HCT116 (cell line): ENCODE measurements around the gene SRGAP1. TPM values are rescaled to one million over a fixed set of nuclear protein-coding genes. Genes with fewer than 3 reads are reported as not detected.

ENCODE experiments used
- ATAC-seq: fragments of 200-7000 bp; cut with Tn5 transposase; 2 replicates; pipeline ENCODE4 v1.9.1; 2020; ENCODE audit warnings: mild to moderate bottlenecking, moderate library complexity
- BruUV-seq: library from RNA; stranded (reverse); fragments of 400-500 nt; replicated peaks from 2 replicates; lab custom pipeline; 2021; lab: Mats Ljungman, UMichigan
- CTCF ChIA-PET: fragments of 300-600 bp; sonication (Branson Sonifier 250); formaldehyde crosslinking; loops from one replicate; lab custom pipeline; 2021; ENCODE audit warnings: antibody characterized with exemption; lab: Charles Lee
- POLR2A ChIA-PET: fragments of 300-600, 350-600 bp; sonication (Branson Sonifier 250); formaldehyde crosslinking; loops from one replicate; lab custom pipeline; 2021; ENCODE audit warnings: antibody characterized with exemption; lab: Charles Lee
- RAD21 ChIA-PET, 2 experiments: fragments of 300-600 bp; sonication (Branson Sonifier 250); formaldehyde crosslinking; loops; one replicate each; lab custom pipeline; 2023; ENCODE audit warnings: low total read pairs in 2 of 2; ENCODE audit not compliant: uncharacterized antibody in 2 of 2, unreplicated experiment in 2 of 2, low non-redundant PET in 1 of 2; lab: Charles Lee
- DNase-seq: peaks from one replicate; pipeline ENCODE4 v3.0.0-alpha.2; 2010; ENCODE audit warnings: low read depth, low spot score
- H2AFZ ChIP-seq: fragments of 200-600 bp; shearing (Covaris generic), sonication (generic); 2 replicates; pipeline ENCODE4 v1.6.1; 2017; ENCODE audit warnings: low read depth, mixed run types, mixed read lengths, antibody characterized with exemption, low read length; ENCODE audit not compliant: poor library complexity, severe bottlenecking
- H3K27ac ChIP-seq: 2 replicates; pipeline ENCODE4 v1.5.1; 2012; ENCODE audit warnings: low read depth, low read length
- H3K27me3 ChIP-seq: fragments of 200-600 bp; sonication (generic); 2 replicates; pipeline ENCODE4 v1.6.1; 2016; ENCODE audit warnings: mixed run types, low read length, mixed read lengths; ENCODE audit not compliant: insufficient read depth
- H3K36me3 ChIP-seq, 2 experiments: fragments of 200-500 bp in 1 of 2; fragments of 200-600 bp in 1 of 2; sonication (Bioruptor generic) in 1 of 2; sonication (generic) in 1 of 2; 2 replicates each; pipeline versions ENCODE4 v1.5.1 to v1.6.1; 2014 to 2016; ENCODE audit warnings: low read length in 2 of 2, inconsistent platforms in 1 of 2, mixed read lengths in 1 of 2, mixed run types in 1 of 2; ENCODE audit not compliant: insufficient read depth in 2 of 2, control insufficient read depth in 1 of 2
- H3K4me1 ChIP-seq, 2 experiments: fragments of 200-600 bp in 1 of 2; sonication (generic) in 1 of 2; 2 replicates each; pipeline versions ENCODE4 v1.5.1 to v1.6.1; 2012 to 2017; ENCODE audit warnings: low read length in 2 of 2, inconsistent platforms in 1 of 2, mild to moderate bottlenecking in 1 of 2, mixed read lengths in 1 of 2, mixed run types in 1 of 2, moderate library complexity in 1 of 2; ENCODE audit not compliant: insufficient read depth in 2 of 2, control insufficient read depth in 1 of 2
- H3K4me2 ChIP-seq: fragments of 200-600 bp; sonication (generic); 2 replicates; pipeline ENCODE4 v1.6.1; 2017; ENCODE audit warnings: mixed run types, low read length, mixed read lengths
- H3K4me3 ChIP-seq, 2 experiments: fragments of 200-600 bp in 1 of 2; sonication (generic) in 1 of 2; replicated peaks in 1 of 2; 2 replicates each; pipeline ENCODE4 v1.5.1; 2011 to 2016; ENCODE audit warnings: low read length in 2 of 2, control low read depth in 1 of 2, low read depth in 1 of 2, mild to moderate bottlenecking in 1 of 2, mixed read lengths in 1 of 2, mixed run types in 1 of 2
- H3K79me2 ChIP-seq: fragments of 200-600 bp; sonication (generic); 2 replicates; pipeline ENCODE4 v1.6.1; 2017; ENCODE audit warnings: mild to moderate bottlenecking, mixed run types, low read length, moderate library complexity, mixed read lengths; ENCODE audit not compliant: insufficient read depth
- H3K9ac ChIP-seq: fragments of 200-600 bp; sonication (generic); 2 replicates; pipeline ENCODE4 v1.6.1; 2016; ENCODE audit warnings: low read length, mixed read lengths
- H3K9me2 ChIP-seq: fragments of 200-600 bp; sonication (generic), shearing (Covaris generic); 2 replicates; pipeline ENCODE4 v1.6.1; 2017; ENCODE audit warnings: mixed run types, mild to moderate bottlenecking, moderate library complexity; ENCODE audit not compliant: insufficient read depth
- H3K9me3 ChIP-seq, 2 experiments: fragments of 200-500 bp in 1 of 2; fragments of 200-600 bp in 1 of 2; sonication (Bioruptor generic) in 1 of 2; sonication (generic) in 1 of 2; 2 replicates each; pipeline ENCODE4 v1.6.1; 2014 to 2017; ENCODE audit warnings: low read length in 2 of 2, mixed read lengths in 2 of 2, inconsistent platforms in 1 of 2, low read depth in 1 of 2, mild to moderate bottlenecking in 1 of 2, mixed run types in 1 of 2, moderate library complexity in 1 of 2; ENCODE audit not compliant: control insufficient read depth in 1 of 2, insufficient read depth in 1 of 2
- H4K20me1 ChIP-seq: fragments of 200-600 bp; sonication (generic), shearing (Covaris generic); 2 replicates; pipeline ENCODE4 v1.6.1; 2017; ENCODE audit warnings: mixed run types, mild to moderate bottlenecking, moderate library complexity; ENCODE audit not compliant: insufficient read depth
- ATF3 ChIP-seq: IDR thresholded peaks from 2 replicates; pipeline ENCODE4 v1.6.1; 2012
- CEBPB ChIP-seq: IDR thresholded peaks from 2 replicates; pipeline ENCODE4 v1.6.1; 2012; ENCODE audit warnings: low read depth
- CTCF ChIP-seq, 3 experiments: fragments of 200-600 bp in 1 of 3; sonication (generic) in 1 of 3; IDR thresholded peaks in 2 of 3; conservative IDR thresholded peaks in 1 of 3; 2 replicates each; pipeline ENCODE4 v1.5.1; 2012 to 2017; ENCODE audit warnings: low read depth in 2 of 3, low read length in 2 of 3, antibody characterized with exemption in 1 of 3, borderline replicate concordance in 1 of 3, control low read depth in 1 of 3, mild to moderate bottlenecking in 1 of 3, mixed read lengths in 1 of 3, mixed run types in 1 of 3, moderate library complexity in 1 of 3; ENCODE audit not compliant: insufficient read depth in 1 of 3
- ELF1 ChIP-seq: IDR thresholded peaks from 2 replicates; pipeline ENCODE4 v1.6.1; 2012; ENCODE audit warnings: low read depth, borderline replicate concordance
- EZH2 ChIP-seq: fragments of 200-600 bp; sonication (generic); IDR thresholded peaks from 2 replicates; pipeline ENCODE4 v1.6.1; 2017; ENCODE audit warnings: antibody characterized with exemption, mixed run types
- FOSL1 ChIP-seq: IDR thresholded peaks from 2 replicates; pipeline ENCODE4 v1.6.1; 2012; ENCODE audit warnings: low read depth
- JUND ChIP-seq: IDR thresholded peaks from 2 replicates; pipeline ENCODE4 v1.6.1; 2012
- POLR2AphosphoS5 ChIP-seq: IDR thresholded peaks from 2 replicates; pipeline ENCODE4 v1.6.1; 2011; ENCODE audit warnings: mild to moderate bottlenecking, low read depth, low read length, moderate library complexity
- RAD21 ChIP-seq: IDR thresholded peaks from 2 replicates; pipeline ENCODE4 v1.6.1; 2012; ENCODE audit warnings: low read depth, mild to moderate bottlenecking
- SIN3A ChIP-seq: IDR thresholded peaks from 2 replicates; pipeline ENCODE4 v1.6.1; 2012; ENCODE audit warnings: low read depth
- SRF ChIP-seq: IDR thresholded peaks from 2 replicates; pipeline ENCODE4 v1.6.1; 2012; ENCODE audit warnings: low read depth
- YY1 ChIP-seq: IDR thresholded peaks from 2 replicates; pipeline ENCODE4 v1.6.1; 2011; ENCODE audit warnings: low read length, low read depth, moderate library complexity, mild to moderate bottlenecking; ENCODE audit not compliant: insufficient replicate concordance; ENCODE audit errors: extremely low read depth
- ZBTB33 ChIP-seq: IDR thresholded peaks from 2 replicates; pipeline ENCODE4 v1.6.1; 2011; ENCODE audit warnings: mild to moderate bottlenecking, low read length, moderate library complexity; ENCODE audit not compliant: insufficient replicate concordance; ENCODE audit errors: extremely low read depth
- ZFX ChIP-seq: fragments of 450-650 bp; IDR thresholded peaks from 2 replicates; pipeline ENCODE4 v1.6.1; 2017
- intact Hi-C: fragments of 100-400 bp; cut with micrococcal nuclease; formaldehyde crosslinking; loops from 2 replicates; pipeline ENCODE4 v1.10.0; 2022
- total RNA-seq: library from RNA; stranded (reverse); gene quantifications from one replicate; pipeline ENCODE4 v1.2.1, GENCODE V29; 2021; ENCODE audit not compliant: unreplicated experiment
- TF ChIP-seq, protein P1 (sequence below): IDR thresholded peaks from 2 replicates; pipeline ENCODE4 v1.6.1; 2012

SRGAP1 gene
- total RNA-seq, 1 experiment from 2014 or later, result 16.6 TPM

DNA sequence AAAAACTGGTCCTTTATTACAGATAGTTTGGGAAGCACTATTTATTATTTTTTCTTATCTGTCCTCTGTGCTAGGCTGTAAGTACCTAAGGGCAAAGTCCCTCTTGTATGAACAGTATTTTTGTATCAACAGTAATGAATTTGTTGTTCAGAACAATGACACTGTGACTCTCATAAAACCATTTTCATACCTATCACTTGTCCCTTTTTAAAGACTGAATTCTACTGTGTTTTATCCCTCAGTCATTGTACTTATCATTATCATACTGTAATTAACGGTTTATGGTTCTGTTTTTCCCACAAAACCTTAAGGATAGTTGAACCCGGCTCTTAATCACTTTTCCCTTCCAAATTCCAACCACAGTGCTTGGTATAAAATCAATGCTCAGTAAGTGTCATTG lies 69.4 kb downstream of the SRGAP1 start:
- Histone ChIP-seq H3K27me3 (no peaks in the 10 kb centered on the region), H3K9ac (peak overlapping the region; percentile 68), H3K9me2 (no peaks in the 10 kb centered on the region), H3K36me3 (no peaks in the 10 kb centered on the region), H3K4me1 (peaks cover 44 to 59% of the 10 kb centered on the region in 2 experiments), H2AFZ (no peak overlapping the region)
- intact Hi-C loops, result loop anchor here (10.0 kb wide), 1 partner anchor 311 kb away; the partner anchor contains the start of gene KICS2
- no peak for DNase-seq
- POLR2A ChIA-PET, result no interaction called here
- no peak for TF ChIP-seq SIN3A
- TF ChIP-seq CTCF (IDR thresholded peaks at IDR 0.05 in 2 of 3, conservative IDR thresholded peaks at IDR 0.05 in 1 of 3; ENCODE audit: borderline replicate concordance in 1 of 3, insufficient read depth in 1 of 3, low read depth in 2 of 3, low read length in 2 of 3), result no peak
- no peak for TF ChIP-seq ZBTB33
- TF ChIP-seq JUND, result no peak
- TF ChIP-seq SRF, result no peak
- TF ChIP-seq RAD21, result no peak
- TF ChIP-seq, protein P1, sequence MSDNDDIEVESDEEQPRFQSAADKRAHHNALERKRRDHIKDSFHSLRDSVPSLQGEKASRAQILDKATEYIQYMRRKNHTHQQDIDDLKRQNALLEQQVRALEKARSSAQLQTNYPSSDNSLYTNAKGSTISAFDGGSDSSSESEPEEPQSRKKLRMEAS, result no peak
- no peak for TF ChIP-seq YY1
- TF ChIP-seq ATF3, result no peak
- no peak for TF ChIP-seq CEBPB
- no peak for TF ChIP-seq FOSL1
- no peak for TF ChIP-seq ZFX
- no peak for TF ChIP-seq POLR2AphosphoS5
- TF ChIP-seq ELF1, result no peak
- no peak for TF ChIP-seq EZH2
- TF ChIP-seq, all 23 proteins: peak for 0
- ChIA-PET RAD21 (no interaction called here), CTCF (no interaction called here)
- no peaks in the 10 kb centered on the region for H3K9me3 ChIP-seq
- no peak for ATAC-seq
- H3K4me2 ChIP-seq, result 0 out of 2 replicates have a peak overlapping the region, but pooled peaks have one; percentile 71
- H3K27ac ChIP-seq, result no peak overlapping the region
- no TSS peak for BruUV-seq
- no peak overlapping the region for H3K4me3 ChIP-seq
- H4K20me1 ChIP-seq, result no peaks in the 10 kb centered on the region
- peaks cover 67% of the 10 kb centered on the region for H3K79me2 ChIP-seq
